Stimulated activated naive B cell treated with anti-CD40 and anti-IgM and Interleukin-4, amounts not matched to agents 10 μg/mL and 1 μg/mL and 100 μg/mL, for 72 hours (primary cell): ENCODE results near the gene SLC38A7.
A peak's percentile ranks its signal among the peaks of the same experiment; 100 is the strongest.

ENCODE experiments used
- ATAC-seq, 2 donors: fragments of 150-1000 bp; cut with Tn5 transposase; replicated peaks; 2 replicates each; pipeline ENCODE4 v1.10.0; 2021; ENCODE audit warnings: moderate library complexity in 1 of 2
- DNase-seq: peaks from one replicate; pipeline ENCODE4 v3.0.0; 2021
- H3K27ac Mint-ChIP-seq: one replicate; pipeline ENCODE4 v1.8.0; 2022; ENCODE audit warnings: mild to moderate bottlenecking, mixed read lengths
- H3K27me3 Mint-ChIP-seq, 2 donors: one replicate each; pipeline ENCODE4 v1.8.0; 2022; ENCODE audit warnings: mixed read lengths in 2 of 2
- H3K36me3 Mint-ChIP-seq, 2 donors: one replicate each; pipeline ENCODE4 v1.8.0; 2022; ENCODE audit warnings: mixed read lengths in 2 of 2, mild to moderate bottlenecking in 1 of 2
- H3K4me1 Mint-ChIP-seq, 2 donors: one replicate each; pipeline ENCODE4 v1.8.0; 2022; ENCODE audit warnings: mixed read lengths in 2 of 2, mild to moderate bottlenecking in 1 of 2
- H3K4me3 Mint-ChIP-seq, 2 donors: one replicate each; pipeline ENCODE4 v1.8.0; 2022; ENCODE audit warnings: mild to moderate bottlenecking in 2 of 2, mixed read lengths in 2 of 2, moderate library complexity in 1 of 2
- H3K9me3 Mint-ChIP-seq, 2 donors: one replicate each; pipeline ENCODE4 v1.8.0; 2022; ENCODE audit warnings: mixed read lengths in 2 of 2, mild to moderate bottlenecking in 1 of 2

The SLC38A7 gene, protein sequence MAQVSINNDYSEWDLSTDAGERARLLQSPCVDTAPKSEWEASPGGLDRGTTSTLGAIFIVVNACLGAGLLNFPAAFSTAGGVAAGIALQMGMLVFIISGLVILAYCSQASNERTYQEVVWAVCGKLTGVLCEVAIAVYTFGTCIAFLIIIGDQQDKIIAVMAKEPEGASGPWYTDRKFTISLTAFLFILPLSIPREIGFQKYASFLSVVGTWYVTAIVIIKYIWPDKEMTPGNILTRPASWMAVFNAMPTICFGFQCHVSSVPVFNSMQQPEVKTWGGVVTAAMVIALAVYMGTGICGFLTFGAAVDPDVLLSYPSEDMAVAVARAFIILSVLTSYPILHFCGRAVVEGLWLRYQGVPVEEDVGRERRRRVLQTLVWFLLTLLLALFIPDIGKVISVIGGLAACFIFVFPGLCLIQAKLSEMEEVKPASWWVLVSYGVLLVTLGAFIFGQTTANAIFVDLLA

DNA sequence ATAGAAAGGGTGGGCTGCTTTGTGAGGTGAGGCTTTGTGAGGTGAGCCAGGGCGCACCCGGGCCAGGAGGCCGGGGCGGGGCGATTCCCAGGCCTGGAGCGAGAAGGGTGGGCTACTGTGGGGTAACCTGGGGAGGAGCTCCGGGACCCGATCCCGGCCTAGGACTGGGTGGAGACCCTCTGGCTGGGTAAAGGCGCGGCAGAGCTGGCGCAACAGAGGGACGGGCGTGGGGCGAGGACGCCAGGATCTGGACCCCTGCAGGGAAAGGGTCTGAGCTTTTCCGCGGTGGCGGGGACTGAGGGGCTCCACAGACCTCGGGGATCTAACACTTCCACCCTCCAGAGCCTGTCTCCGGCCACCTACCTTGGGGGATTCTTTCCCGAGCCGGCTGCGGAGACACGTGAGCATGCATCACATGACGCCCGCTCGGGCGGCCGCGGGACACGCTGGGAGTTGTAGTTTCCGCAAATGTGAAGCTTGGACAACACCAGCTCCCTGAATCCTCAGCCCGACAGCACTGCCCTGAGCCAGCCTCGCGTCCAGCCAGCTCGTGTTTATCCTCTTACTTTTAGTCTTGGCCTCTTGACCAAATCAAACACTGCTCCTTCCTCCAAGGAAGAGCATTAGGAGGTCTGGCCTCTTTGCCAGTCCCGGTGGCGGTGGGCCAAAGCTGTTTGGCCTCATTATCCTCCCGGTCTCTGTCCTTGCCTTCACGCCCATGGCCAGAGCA is at the start of gene SLC38A7:
SLC38A7 (minus strand) TSS at position 417 of the 730 bp plus-strand sequence. CDS start 4,644 bp downstream, outside the sequence.
- Mint-ChIP-seq H3K9me3 (no peaks in the 10 kb centered on the region), H3K27ac (peak within 1 kb of the TSS; percentile 92), H3K27me3 (peaks cover 0 to 2% of the 10 kb centered on the region in 2 donors), H3K36me3 (peaks cover 4 to 16% of the 10 kb centered on the region in 2 donors), H3K4me1 (peaks cover 18 to 26% of the 10 kb centered on the region in 2 donors), H3K4me3 (peak within 1 kb of the TSS; percentile 90 to 94)
- peak; percentile 68 for DNase-seq
- ATAC-seq, result peak; percentile 98

DNA sequence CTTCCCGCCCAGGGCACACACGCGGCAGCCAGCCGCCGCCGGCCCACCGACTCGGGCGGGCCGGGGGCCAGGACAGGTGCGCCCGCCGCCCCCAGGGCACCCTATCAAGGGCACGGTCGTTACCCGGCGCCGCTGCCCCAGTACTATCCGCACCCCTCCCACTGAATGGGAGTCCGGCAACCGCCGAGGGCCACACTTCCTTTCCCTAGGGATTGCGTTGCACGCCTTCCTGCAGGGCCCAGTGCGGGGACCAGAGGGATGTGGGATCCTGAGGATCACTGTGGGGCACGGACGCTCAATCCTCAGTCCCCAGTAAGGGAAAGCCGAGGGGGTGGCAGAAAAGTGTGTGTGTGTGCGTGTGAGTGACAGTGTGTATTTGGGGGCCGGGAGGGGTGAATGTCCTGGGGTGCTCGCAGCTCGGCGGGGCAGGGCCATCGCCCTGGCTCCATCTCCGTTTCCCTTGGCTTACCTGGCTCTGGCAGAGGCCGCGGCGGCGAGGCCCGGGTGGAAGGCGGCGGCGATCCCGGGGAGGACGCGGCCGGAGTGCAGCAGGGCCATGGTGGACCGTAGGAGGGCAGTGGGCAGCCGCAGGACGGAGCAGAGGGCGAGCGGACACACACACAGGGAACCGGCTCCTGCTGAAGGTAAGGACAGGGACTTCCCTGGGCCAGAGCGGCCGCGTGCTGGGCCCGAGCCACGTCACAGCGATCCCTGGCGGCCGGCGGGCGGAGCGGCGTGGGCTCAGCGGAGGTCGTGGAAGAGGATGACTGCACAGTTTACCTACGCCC is 49.3 kb upstream of the SLC38A7 start, which contains the start of gene GOT2:
GOT2 (minus strand) TSS at position 646 of the 788 bp plus-strand sequence; CDS start at position 558, 88 bp downstream.
- H3K4me1 Mint-ChIP-seq, result peaks cover 19 to 32% of the 10 kb centered on the region in 2 donors
- DNase-seq (peak; percentile 83), ATAC-seq (peak; percentile 93 to 96)
- H3K4me3 Mint-ChIP-seq, result peak within 1 kb of the TSS; percentile 92 to 96
- H3K9me3 Mint-ChIP-seq, result no peaks in the 10 kb centered on the region
- peaks cover 3 to 4% of the 10 kb centered on the region in 2 donors for H3K27me3 Mint-ChIP-seq
- H3K36me3 Mint-ChIP-seq, result peaks cover 2 to 13% of the 10 kb centered on the region in 2 donors
- H3K27ac Mint-ChIP-seq, result peak within 1 kb of the TSS; percentile 95

DNA sequence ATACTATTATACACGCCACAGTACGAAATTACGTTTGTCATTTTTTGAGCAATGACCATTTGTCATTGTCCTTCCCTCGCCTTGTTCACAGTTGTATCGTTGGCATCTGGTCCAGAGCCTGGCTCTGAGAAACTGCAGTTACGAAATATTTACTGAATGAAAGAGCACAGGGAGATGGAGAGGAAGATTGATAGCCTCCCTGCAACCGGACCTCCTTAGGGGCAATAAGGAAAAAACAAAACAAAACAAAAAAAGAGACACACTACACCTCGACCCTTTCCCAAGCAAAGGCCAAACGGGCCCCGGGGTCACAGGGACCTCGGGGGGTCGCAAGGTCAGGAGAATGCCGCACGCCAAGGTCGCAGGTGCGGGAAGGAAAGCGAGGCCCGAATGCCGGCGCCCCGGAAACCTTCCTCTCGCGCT is 48.7 kb upstream of the SLC38A7 start:
- H3K27me3 Mint-ChIP-seq, result no peaks in the 10 kb centered on the region
- peak overlapping the region; percentile 92 to 96 for H3K4me3 Mint-ChIP-seq
- H3K27ac Mint-ChIP-seq, result peak overlapping the region; percentile 92
- DNase-seq, result no peak
- peaks cover 19 to 32% of the 10 kb centered on the region in 2 donors for H3K4me1 Mint-ChIP-seq
- H3K36me3 Mint-ChIP-seq, result peaks cover 3 to 13% of the 10 kb centered on the region in 2 donors
- no peak for ATAC-seq
- no peaks in the 10 kb centered on the region for H3K9me3 Mint-ChIP-seq

DNA sequence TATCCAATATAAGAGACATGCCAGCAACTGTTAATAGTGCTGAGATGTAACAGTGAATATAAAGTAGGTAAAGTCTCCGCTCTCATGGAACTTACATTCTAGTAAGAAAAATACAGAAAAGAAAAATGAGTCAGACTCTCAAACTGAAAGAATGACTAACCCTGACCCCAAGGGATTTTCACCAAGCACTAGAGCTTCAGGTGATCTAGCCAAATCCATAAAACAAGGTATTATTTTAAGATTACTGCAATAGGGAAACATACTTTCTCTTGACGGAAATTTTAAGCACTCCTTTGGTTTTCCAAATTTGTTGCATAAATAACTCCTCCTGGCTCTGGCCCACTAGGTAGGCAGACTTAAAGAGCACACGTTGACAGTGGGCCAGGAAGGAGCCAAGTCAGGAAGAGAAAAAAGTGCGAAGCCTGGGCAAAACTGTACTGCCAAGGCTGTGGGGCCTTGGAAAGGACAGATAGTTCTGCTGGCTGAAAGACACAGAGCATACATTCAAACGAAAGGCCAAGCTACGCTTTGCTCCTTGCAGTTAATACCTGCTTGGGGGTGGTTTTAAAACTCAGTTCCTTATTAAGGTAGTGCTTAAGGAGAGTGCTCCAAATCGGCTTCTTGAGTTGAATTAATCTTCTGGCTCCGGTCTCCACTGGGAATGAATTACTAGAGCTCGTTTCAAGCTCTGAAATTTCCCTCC is 48.1 kb upstream of the SLC38A7 start:
- H3K4me1 Mint-ChIP-seq, result peaks cover 19 to 32% of the 10 kb centered on the region in 2 donors
- H3K9me3 Mint-ChIP-seq, result no peaks in the 10 kb centered on the region

DNA sequence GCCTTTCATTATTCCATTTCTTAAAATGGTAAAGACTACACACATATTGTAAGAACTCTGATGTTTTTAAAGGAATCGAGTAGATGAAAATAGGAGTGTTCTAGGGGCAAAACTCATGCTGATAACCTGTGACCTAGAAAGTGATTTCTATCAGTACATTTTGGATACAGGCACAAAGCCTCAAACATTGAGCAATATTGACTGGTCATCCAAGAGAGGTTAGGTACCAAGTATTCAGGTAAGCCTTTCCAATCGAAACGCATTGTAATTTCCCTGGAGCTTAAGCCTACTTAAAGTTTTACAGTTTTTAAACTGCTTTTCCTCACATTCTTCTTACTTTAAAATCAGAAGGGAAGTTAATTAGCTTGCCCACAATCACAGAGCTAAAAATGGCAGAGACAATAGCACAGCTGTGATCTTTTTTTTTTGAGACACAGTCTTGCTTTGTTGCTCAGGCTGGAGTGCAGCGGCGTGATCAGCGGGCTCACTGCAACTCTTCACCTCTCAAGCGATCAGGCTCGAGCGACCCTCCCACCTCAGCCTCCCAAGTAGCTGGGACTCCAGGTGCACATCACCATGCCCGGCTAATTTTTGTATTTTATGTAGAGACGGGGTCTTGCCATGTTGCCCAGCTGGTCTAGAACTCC is 46.3 kb upstream of the SLC38A7 start:
- H3K4me3 Mint-ChIP-seq, result no peak overlapping the region
- H3K36me3 Mint-ChIP-seq, result peaks cover 6 to 13% of the 10 kb centered on the region in 2 donors
- no peaks in the 10 kb centered on the region for H3K27me3 Mint-ChIP-seq
- H3K4me1 Mint-ChIP-seq, result peaks cover 21 to 32% of the 10 kb centered on the region in 2 donors
- no peaks in the 10 kb centered on the region for H3K9me3 Mint-ChIP-seq
- no peak overlapping the region for H3K27ac Mint-ChIP-seq
- DNase-seq (no peak), ATAC-seq (no peak)

More for the DNA sequence above, 48.1 kb upstream of the SLC38A7 start:
- H3K27ac Mint-ChIP-seq, result peak overlapping the region; percentile 92
- no peak for DNase-seq
- peak; percentile 55 to 64 for ATAC-seq
- H3K27me3 Mint-ChIP-seq, result no peaks in the 10 kb centered on the region
- H3K36me3 Mint-ChIP-seq, result peaks cover 3 to 13% of the 10 kb centered on the region in 2 donors
- peak overlapping the region; percentile 92 to 96 for H3K4me3 Mint-ChIP-seq

DNA sequence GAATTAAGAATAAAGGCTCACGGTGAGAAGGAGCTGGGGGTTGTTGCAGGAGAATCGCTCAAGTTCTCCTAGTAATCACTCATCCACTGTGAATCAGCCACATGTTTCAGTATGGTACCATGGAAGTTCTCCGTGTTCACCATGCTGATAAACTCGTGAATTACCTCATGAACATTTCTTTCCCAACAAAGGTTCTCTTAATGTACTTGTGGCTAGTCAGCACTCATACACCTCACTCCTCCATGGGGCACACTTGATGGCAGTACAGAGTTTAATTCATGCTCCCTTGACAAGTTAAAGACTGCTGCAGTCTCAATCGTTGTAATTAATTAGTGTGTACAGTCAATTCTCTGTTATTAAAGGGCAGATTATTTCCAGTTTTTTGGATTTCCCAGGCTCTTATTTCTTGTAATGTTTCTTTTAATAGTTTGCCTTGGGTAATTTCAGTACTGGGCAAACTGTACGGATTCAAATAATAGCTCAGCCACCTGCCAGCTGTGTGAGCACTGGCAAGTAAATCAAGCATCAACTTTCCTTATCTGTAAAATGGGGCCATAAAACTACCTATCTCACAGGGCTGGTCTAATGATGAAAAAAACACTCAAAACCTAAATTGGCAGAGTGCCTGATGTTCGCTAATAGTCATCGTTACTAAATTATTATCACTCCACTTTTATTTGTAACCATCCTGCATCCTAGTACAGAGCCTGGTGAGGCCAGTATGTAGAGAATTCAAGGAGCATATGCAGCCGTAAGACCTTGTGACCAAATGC is 43.4 kb upstream of the SLC38A7 start:
- H3K36me3 Mint-ChIP-seq, result peaks cover 6 to 13% of the 10 kb centered on the region in 2 donors
- H3K4me1 Mint-ChIP-seq, result peaks cover 15 to 20% of the 10 kb centered on the region in 2 donors
- ATAC-seq (no peak), DNase-seq (no peak)
- H3K27ac Mint-ChIP-seq, result no peak overlapping the region
- no peaks in the 10 kb centered on the region for H3K9me3 Mint-ChIP-seq
- no peaks in the 10 kb centered on the region for H3K27me3 Mint-ChIP-seq
- H3K4me3 Mint-ChIP-seq, result no peak overlapping the region

DNA sequence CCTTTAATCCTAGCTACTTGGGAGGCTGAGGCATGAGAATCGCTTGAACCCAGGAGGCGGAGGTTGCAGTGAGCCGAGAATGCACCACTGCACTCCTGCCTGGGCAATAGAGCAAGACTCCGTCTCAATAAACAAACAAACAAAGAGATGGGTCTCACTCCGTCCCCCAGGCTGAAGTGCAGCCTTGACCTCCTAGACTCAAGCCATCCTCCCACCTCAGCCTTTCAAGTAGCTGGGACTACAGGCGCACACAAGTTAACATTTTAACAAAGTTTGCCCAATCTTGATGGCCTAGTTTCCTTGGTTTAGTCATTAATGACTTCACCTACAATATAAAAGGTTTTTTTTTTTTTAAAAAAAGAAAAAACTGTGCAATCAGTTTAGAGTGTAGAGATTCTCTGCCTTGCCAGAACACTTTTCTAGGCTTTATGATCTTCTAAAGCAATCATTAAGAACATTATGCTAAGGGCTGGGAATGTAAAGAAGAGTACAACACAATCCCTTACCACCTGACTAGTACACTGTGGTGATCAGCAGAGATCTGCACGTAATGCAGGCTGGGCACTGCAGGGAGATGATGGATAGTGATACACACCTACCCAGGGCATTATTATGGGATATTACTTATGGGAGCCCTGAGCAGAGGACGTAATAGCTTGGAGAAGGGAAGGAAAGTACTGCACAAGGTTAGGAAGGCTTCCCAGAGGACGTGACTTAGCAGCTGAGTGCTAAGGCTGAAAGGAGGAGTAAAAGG is 42.6 kb upstream of the SLC38A7 start:
- Mint-ChIP-seq H3K9me3 (no peaks in the 10 kb centered on the region), H3K4me3 (no peak overlapping the region), H3K27me3 (no peaks in the 10 kb centered on the region), H3K36me3 (peaks cover 6 to 13% of the 10 kb centered on the region in 2 donors), H3K27ac (no peak overlapping the region), H3K4me1 (peaks cover 9 to 12% of the 10 kb centered on the region in 2 donors)
- ATAC-seq (no peak), DNase-seq (no peak)

DNA sequence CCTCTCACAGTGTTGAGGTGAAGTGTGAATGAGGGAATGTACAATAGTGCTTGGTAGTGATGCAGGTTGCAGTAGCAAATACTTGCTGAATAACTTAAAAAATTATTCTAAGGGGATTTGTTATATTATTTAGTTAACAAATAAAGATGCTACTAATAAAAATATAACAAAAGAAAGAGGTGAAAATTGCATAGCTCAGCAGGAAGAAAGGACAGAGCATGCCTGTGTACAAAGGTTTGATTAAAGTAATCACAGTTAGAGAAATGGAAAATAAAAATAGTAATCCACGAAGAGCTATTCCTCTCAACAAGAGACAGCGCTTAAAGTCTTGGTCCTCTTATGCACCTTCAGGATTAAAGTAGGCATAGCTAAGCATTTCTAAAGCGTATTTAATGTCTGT is 38.5 kb upstream of the SLC38A7 start:
- Mint-ChIP-seq H3K4me1 (peaks cover 0 to 2% of the 10 kb centered on the region in 2 donors), H3K27ac (no peak overlapping the region), H3K36me3 (peaks cover 18 to 20% of the 10 kb centered on the region in 2 donors), H3K4me3 (no peak overlapping the region), H3K27me3 (no peaks in the 10 kb centered on the region), H3K9me3 (no peaks in the 10 kb centered on the region)
- ATAC-seq (no peak), DNase-seq (no peak)

DNA sequence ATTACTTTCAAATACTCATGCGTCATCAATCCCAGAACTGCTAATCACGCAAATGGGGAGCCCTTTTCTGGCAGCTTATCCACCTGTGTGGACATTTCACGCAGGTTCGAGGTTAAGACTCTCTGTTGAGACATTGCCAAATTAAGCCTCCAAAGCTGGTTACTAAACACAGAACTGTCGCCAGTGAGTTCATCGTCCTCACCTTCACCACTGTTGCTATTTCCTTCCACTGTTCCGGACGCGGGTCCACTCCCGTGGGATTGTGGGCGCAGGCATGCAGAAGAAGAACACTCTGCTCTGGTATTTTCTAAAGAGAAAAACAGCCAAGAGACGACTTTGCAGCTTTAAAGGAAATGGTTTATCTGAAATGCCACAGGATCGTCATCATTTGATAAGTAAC is 33.4 kb upstream of the SLC38A7 start:
- Mint-ChIP-seq H3K27me3 (no peaks in the 10 kb centered on the region), H3K36me3 (peaks cover 43 to 48% of the 10 kb centered on the region in 2 donors), H3K4me3 (no peak overlapping the region), H3K9me3 (no peaks in the 10 kb centered on the region), H3K4me1 (no peaks in the 10 kb centered on the region), H3K27ac (no peak overlapping the region)
- DNase-seq, result no peak
- no peak for ATAC-seq

DNA sequence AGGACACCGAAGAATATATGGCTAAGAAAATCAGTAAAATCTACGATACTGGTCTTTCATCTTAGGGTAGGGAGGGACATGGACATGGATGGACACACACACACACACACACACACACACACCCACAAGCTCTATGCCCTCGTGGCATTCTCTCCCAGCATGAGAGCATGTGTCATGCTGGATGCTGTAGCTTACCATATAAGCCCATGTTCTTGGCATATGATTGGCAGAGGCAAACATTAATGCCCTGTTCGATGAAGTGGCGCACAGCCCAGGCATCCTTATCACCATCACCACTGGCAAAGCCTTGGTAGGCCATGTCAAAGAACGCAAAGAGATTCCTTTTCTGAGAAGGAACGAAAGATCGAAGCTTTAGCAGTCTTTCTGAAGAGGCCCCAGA is 31.9 kb upstream of the SLC38A7 start:
- ATAC-seq, result no peak
- no peak for DNase-seq
- no peak overlapping the region for H3K27ac Mint-ChIP-seq
- peaks cover 53 to 59% of the 10 kb centered on the region in 2 donors for H3K36me3 Mint-ChIP-seq
- no peaks in the 10 kb centered on the region for H3K27me3 Mint-ChIP-seq
- no peak overlapping the region for H3K4me3 Mint-ChIP-seq
- no peaks in the 10 kb centered on the region for H3K4me1 Mint-ChIP-seq
- H3K9me3 Mint-ChIP-seq, result no peaks in the 10 kb centered on the region

DNA sequence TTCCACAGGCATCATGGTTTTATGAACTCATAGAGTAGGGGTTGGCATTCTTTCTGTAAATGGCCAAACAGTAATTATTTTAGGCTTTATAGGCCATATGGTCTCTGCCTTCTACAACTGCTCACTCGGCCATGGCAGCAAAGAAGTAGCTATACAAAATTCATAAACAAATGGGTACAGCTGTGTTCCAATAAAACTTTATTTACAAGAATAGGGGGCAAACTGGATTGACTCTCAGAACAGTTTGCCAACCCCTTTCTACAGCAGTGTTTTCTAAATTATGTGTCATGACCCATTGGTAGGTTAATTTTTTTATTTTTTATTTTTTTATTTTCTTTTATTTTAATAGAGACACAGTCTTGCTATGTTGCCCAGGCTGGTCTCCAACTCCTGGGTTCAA is 29.2 kb upstream of the SLC38A7 start:
- Mint-ChIP-seq H3K9me3 (no peaks in the 10 kb centered on the region), H3K4me1 (no peaks in the 10 kb centered on the region), H3K27me3 (no peaks in the 10 kb centered on the region), H3K27ac (no peak overlapping the region), H3K4me3 (no peak overlapping the region), H3K36me3 (peaks cover 55% of the 10 kb centered on the region in 2 donors)
- no peak for DNase-seq
- no peak for ATAC-seq

DNA sequence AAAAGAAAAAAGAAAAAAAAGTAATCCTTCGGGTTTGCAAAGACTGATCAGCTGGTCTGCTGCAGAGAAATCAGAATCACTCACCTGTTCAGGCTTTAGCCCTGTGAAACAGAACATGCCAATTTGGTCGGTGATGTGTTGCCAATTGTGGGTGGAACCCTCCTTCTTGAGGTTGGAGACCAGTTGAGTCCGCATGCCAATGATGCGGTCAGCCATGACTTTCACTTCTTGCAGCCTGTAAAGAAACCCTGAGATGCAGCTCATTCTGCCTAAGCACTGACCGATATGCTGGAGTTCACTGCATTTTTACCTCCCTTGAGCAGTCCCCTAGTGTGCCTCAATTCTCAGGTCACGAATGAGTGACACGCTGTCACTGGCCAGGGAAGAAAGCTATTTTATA is 24.8 kb upstream of the SLC38A7 start:
- ATAC-seq (peak in 1 of 2 donors; percentile 73), DNase-seq (no peak)
- Mint-ChIP-seq H3K27ac (no peak overlapping the region), H3K36me3 (peaks cover 45 to 60% of the 10 kb centered on the region in 2 donors), H3K4me1 (no peaks in the 10 kb centered on the region), H3K4me3 (no peak overlapping the region), H3K27me3 (no peaks in the 10 kb centered on the region), H3K9me3 (no peaks in the 10 kb centered on the region)
